Aorta (tissue), 5 donors: ENCODE data around the gene CLIC6. TPM values are rescaled to one million over a fixed set of nuclear protein-coding genes. Genes with fewer than 3 reads are reported as not detected.

Source experiments
- ATAC-seq: fragments of 200-7000 bp; cut with Tn5 transposase; one replicate; pipeline ENCODE4 v1.9.1; 2022; ENCODE audit warnings: moderate library complexity; ENCODE audit not compliant: low FRiP score
- DNase-seq, 2 donors: peaks; one replicate each; pipeline ENCODE4 v3.0.0-alpha.2; 2020
- H3K27ac ChIP-seq, 2 donors: one replicate each; pipeline ENCODE4 v1.5.1; 2013; ENCODE audit warnings: low read length in 2 of 2, mild to moderate bottlenecking in 2 of 2, moderate library complexity in 2 of 2, control low read depth in 1 of 2, inconsistent platforms in 1 of 2, low read depth in 1 of 2
- H3K27me3 ChIP-seq, 2 donors: one replicate each; pipeline ENCODE4 v1.6.1; 2013; ENCODE audit warnings: control low read depth in 1 of 2, low read length in 1 of 2, mild to moderate bottlenecking in 1 of 2, moderate library complexity in 1 of 2; ENCODE audit not compliant: insufficient read depth in 2 of 2, control insufficient read depth in 1 of 2
- H3K36me3 ChIP-seq, 2 donors: one replicate each; pipeline ENCODE4 v1.6.1; 2013; ENCODE audit warnings: control low read depth in 1 of 2, low read length in 1 of 2, mild to moderate bottlenecking in 1 of 2; ENCODE audit not compliant: insufficient read depth in 2 of 2, control insufficient read depth in 1 of 2
- H3K4me1 ChIP-seq, 2 donors: one replicate each; pipeline ENCODE4 v1.6.1; 2013; ENCODE audit warnings: low read length in 2 of 2, control low read depth in 1 of 2, mild to moderate bottlenecking in 1 of 2, moderate library complexity in 1 of 2; ENCODE audit not compliant: insufficient read depth in 2 of 2, control insufficient read depth in 1 of 2
- H3K4me3 ChIP-seq, 2 donors: one replicate each; pipeline ENCODE4 v1.5.1; 2013; ENCODE audit warnings: low read length in 2 of 2, control low read depth in 1 of 2, mild to moderate bottlenecking in 1 of 2
- H3K9me3 ChIP-seq: one replicate; pipeline ENCODE4 v1.6.1; 2013; ENCODE audit warnings: mild to moderate bottlenecking, low read length; ENCODE audit not compliant: control insufficient read depth
- WGBS, 2 donors: extraction: QIAGEN DNeasy Blood & Tissue Kit; methylation state at CpG; one replicate each; pipeline ENCODE4 v1.1.7; 2013; 5-methylcytosine and 5-hydroxymethylcytosine counted together
- intact Hi-C, 2 donors: fragments of 100-400 bp; cut with DNase I; formaldehyde crosslinking; loops; one replicate each; pipeline versions ENCODE4 v1.14.2 to v1.15.0; 2022
- polyA plus RNA-seq, 2 donors: library from polyadenylated mRNA; stranded (reverse); fragments of 200-250 nt; gene quantifications; one replicate each; pipeline ENCODE4 v1.2.3, GENCODE V29; 2013
- total RNA-seq, 2 donors: library from RNA; stranded (reverse); fragmentation: NEBNext Ultra II Directional; extraction: Animal tissue kit (Norgen Biotek cat#: 25700); gene quantifications; one replicate each; pipeline ENCODE4 v1.2.1, GENCODE V29; 2021
- donor health status: healthy with polysubstance abuse.
- donor health status: Bipolar disorder and iron deficiency.
- donor health status: DM: no; HTN: no; CAD: no.
- donor health status: DM: no; HTN: no; CAD: no.
- donor health status: DM: yes; HTN: yes; CAD: no.

The CLIC6 gene
- total and polyA plus RNA-seq, 4 donors, result 1.4 to 7.7 (median 2.6) TPM

DNA sequence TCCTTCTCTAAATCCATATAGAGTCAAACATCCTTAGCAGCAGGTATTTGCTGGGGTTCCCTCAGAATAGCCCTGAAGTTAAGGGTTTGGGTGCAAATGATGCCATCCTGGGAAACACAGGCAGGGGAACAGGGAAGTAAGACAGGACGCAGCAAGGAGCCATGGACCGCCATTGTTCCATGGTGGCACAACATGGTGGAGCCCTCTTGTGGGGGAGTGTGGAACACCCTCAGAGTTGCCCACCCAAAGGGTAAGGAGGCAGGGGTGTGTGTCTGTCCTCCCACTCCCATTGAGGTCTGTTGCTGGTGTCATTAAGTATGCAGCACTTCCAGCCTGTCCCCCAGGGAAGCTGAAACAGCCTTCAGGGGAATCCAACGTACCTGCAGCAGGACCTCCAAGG is 33.5 kb upstream of the CLIC6 start:
- Histone ChIP-seq H3K27ac (no peak overlapping the region), H3K4me3 (no peak overlapping the region), H3K4me1 (no peaks in the 10 kb centered on the region), H3K9me3 (no peaks in the 10 kb centered on the region), H3K27me3 (peaks cover 0 to 2% of the 10 kb centered on the region in 2 donors), H3K36me3 (no peaks in the 10 kb centered on the region)
- DNase-seq (no peak), ATAC-seq (no peak)
- intact Hi-C loops, result no loop called here
- 71% methylated on average over 3 of the region's 3 CpGs for WGBS, 2 donors

DNA sequence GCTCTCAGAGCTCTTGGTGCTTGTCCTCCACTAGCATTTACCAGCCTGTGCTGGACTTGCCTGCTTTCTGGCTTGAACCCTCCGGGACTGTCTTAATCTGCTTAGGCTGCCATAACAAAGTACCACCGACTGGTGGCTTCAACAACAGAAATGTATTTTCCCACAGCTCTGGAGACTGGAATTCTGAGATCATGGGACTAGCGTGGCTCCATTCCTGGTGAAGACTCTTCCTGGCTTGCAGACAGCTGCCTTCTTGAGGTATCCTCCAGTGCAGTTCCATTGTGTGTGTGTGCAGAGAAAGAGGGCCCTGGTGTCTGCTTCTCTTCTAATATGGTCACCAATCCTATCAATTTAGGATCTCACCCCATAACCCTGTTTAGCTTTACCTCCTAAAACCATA is 31.8 kb upstream of the CLIC6 start:
- Histone ChIP-seq H3K4me3 (no peak overlapping the region), H3K27me3 (no peaks in the 10 kb centered on the region), H3K4me1 (no peaks in the 10 kb centered on the region), H3K27ac (no peak overlapping the region), H3K36me3 (no peaks in the 10 kb centered on the region), H3K9me3 (no peaks in the 10 kb centered on the region)
- intact Hi-C loops, result no loop called here
- ATAC-seq (no peak), DNase-seq (no peak)
- WGBS, 2 donors, result 47 to 48% methylated on average over 3 of the region's 3 CpGs

DNA sequence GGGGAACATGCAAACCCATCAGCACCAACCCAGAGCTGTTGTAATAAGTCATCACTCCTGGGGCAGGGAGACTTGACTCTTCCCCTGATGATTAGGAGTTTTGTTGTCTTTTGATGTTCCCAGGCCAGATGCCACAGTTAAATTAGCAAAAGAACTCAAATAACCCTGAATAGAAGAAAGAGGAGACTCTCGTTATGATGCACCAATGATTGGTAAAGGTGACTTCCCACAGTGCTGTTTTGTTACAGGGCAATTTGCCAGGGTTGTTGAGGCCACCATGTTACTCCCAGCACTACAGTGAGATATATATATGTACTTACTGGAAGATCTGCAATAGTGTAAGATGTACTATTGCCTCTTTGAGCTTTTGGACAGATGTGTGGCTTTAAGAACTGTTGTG is 29.5 kb upstream of the CLIC6 start:
- H3K27ac ChIP-seq, result no peak overlapping the region
- no peaks in the 10 kb centered on the region for H3K36me3 ChIP-seq
- no peak overlapping the region for H3K4me3 ChIP-seq
- H3K9me3 ChIP-seq, result no peaks in the 10 kb centered on the region
- DNase-seq (no peak), ATAC-seq (no peak)
- intact Hi-C loops, result no loop called here
- WGBS, 2 donors, result 81 to 95% methylated on average over 1 of the region's 1 CpG
- H3K4me1 ChIP-seq, result no peaks in the 10 kb centered on the region
- H3K27me3 ChIP-seq, result no peaks in the 10 kb centered on the region

DNA sequence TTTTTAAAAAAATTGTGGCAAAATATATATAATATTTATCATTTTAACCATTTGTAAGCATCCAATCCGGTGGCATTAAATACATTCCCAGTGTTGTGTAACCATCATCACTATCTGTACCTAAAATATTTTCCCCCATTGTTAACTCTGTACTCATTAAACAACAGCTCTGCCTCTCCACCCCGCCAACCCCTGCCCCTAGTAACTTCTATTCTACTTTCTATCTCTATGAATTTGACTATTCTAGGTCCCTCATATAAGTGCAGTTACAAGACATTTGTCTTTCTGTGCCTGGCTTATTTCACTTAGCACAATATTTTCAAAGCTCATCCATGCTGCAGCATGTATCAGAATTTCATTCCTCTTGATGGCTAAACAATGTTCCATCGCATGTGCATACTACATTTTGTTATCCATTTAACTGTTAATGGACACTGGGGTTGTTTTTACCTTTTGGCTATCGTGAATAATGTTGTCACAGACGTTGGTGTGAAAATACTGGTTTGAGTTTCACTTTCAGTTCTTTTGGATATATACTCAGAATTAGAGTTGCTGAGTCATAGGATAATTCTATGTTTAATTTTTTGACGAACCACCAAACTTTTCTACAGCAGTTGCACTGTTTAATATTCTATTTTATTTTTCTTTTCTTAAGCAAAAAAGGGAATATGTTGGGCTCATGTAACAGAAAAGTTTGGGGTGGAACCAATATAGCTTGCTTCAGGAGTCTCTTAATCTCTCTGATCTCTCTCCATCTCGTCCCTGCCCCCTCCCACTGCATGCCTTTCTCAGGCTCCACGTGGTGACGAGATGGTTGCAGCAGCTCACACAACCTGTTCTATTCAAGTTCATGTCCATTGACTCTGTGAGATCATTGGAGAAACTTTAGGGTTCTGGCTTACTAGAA is 28.7 kb upstream of the CLIC6 start:
- WGBS, 2 donors, result 47 to 50% methylated on average over 9 of the region's 9 CpGs
- intact Hi-C loops, result no loop called here

DNA sequence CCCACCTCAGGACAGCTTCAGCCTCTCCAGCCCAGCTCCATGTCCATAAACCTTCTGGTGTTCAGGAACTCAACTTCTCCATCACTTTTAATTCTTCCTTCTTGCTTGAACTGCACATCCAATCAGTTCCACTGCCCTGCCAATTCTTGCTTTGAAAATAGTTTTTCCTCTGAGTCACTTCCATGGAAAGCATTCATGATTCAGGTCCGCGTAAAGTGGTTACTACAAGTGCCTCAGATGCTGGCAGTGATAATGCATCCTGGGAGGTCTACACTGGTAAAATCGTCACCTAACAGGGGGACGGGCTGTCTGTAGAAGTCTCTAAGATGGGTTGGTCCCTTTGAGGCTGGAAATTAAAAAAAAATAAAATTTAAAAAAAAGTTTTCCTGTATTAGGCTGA is 27.9 kb upstream of the CLIC6 start:
- ATAC-seq, result no peak

More for the DNA sequence above, 28.7 kb upstream of the CLIC6 start:
- Histone ChIP-seq H3K27ac (no peak overlapping the region), H3K36me3 (no peaks in the 10 kb centered on the region), H3K4me1 (no peaks in the 10 kb centered on the region), H3K4me3 (no peak overlapping the region), H3K9me3 (no peaks in the 10 kb centered on the region), H3K27me3 (no peaks in the 10 kb centered on the region)
- ATAC-seq, result no peak
- DNase-seq, result no peak

DNA sequence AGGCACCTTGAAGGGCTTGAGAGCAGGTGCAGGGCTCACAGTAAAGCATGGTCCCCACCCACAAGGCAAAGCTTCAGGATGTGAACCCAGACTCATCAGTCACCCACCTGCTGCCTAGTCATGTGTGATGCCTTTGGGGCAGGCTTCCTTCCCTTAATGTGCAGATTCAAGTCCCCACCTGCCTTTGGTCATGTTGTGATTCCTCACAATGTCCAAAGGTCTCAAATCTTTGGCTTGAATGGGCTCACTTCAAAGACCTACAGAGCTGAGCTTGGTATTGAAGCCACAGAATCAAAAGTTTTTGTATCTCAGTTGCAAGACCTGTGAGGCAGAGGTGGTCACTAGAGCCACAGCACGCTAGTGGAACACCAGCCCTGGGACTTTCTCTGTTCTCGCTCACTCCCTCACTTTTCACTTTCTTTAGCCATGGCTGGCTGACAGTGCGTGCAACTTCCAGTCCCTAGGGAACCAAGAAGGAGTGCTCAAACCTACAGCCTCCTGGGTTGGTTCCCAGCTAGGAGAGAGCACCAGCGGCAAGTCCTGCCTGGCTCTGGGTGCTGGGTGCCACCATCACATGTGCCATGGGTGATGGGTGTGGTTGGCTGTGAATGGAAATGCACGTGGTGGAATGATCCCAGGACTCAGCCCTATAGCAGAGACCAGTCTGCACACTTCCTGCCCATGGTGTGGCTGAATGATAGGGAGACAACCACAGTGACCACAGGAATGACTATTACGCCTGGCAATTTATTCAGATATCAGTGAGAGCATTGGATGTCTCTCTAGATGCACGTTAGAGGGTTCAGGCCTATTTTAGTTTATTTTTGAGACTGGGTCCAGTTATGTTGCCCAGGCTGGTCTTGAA is 26.4 kb upstream of the CLIC6 start:
- Histone ChIP-seq H3K27me3 (no peaks in the 10 kb centered on the region), H3K4me1 (no peaks in the 10 kb centered on the region)
- intact Hi-C loops, result no loop called here

More for the DNA sequence above, 27.9 kb upstream of the CLIC6 start:
- H3K36me3 ChIP-seq, result no peaks in the 10 kb centered on the region
- H3K4me3 ChIP-seq, result no peak overlapping the region
- 11 to 17% methylated on average over 4 of the region's 4 CpGs for WGBS, 2 donors
- H3K9me3 ChIP-seq, result no peaks in the 10 kb centered on the region
- intact Hi-C loops, result no loop called here
- no peaks in the 10 kb centered on the region for H3K4me1 ChIP-seq
- no peak for DNase-seq
- H3K27me3 ChIP-seq, result no peaks in the 10 kb centered on the region
- H3K27ac ChIP-seq, result no peak overlapping the region

DNA sequence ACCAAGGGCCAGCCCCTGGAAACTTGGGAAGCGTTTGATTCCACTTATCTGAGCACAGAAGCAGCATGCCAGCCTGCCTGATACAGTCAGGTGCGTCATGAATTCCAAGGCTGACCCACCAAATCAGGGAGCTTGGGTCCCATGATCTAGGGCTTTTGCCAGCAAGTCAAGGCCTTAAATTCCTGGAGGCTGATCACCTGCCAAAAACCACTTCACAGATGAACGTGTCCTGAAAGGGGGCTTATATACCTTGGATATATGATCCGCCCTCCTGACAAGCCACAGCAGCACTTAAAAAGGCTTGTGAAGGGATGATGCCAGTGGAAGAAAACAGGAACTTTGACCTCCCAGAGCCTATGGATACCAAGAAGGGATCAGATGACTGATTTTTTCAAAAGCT is 24.0 kb upstream of the CLIC6 start:
- H3K36me3 ChIP-seq, result no peaks in the 10 kb centered on the region
- H3K9me3 ChIP-seq, result no peaks in the 10 kb centered on the region
- H3K27me3 ChIP-seq, result no peaks in the 10 kb centered on the region
- H3K27ac ChIP-seq, result no peak overlapping the region
- ATAC-seq (no peak), DNase-seq (no peak)
- intact Hi-C loops, result no loop called here
- H3K4me1 ChIP-seq, result no peaks in the 10 kb centered on the region
- H3K4me3 ChIP-seq, result no peak overlapping the region
- 56 to 62% methylated on average over 4 of the region's 4 CpGs for WGBS, 2 donors

More for the DNA sequence above, 26.4 kb upstream of the CLIC6 start:
- Histone ChIP-seq H3K36me3 (no peaks in the 10 kb centered on the region), H3K27ac (no peak overlapping the region), H3K4me3 (no peak overlapping the region), H3K9me3 (no peaks in the 10 kb centered on the region)
- DNase-seq (no peak), ATAC-seq (no peak)
- 74 to 85% methylated on average over 7 of the region's 7 CpGs for WGBS, 2 donors

DNA sequence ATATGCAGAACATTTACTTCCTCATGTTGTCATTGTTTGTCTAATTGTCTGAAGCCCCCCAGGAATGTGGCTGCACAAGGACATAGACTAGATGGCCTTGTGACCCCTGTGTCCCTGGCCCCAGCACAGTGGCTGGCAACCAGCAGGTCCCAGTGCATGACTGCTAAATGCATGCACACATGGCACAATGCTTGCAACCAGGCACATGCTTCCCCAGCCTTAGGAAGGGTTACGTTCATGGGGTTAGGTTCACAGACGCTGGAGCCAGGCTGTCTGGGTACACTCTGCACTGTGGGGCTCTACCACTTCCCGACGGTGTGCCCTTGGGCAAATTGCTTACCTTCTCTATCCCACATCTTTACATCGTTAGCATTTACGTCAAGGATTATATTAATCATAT is 21.2 kb upstream of the CLIC6 start:
- DNase-seq, result no peak
- WGBS, 2 donors, result 23 to 34% methylated on average over 6 of the region's 6 CpGs

More for the DNA sequence above, 21.2 kb upstream of the CLIC6 start:
- H3K4me3 ChIP-seq, result no peak overlapping the region
- H3K9me3 ChIP-seq, result peaks cover 3% of the 10 kb centered on the region
- H3K27me3 ChIP-seq, result no peaks in the 10 kb centered on the region
- intact Hi-C loops, result no loop called here
- ATAC-seq, result no peak
- no peak overlapping the region for H3K27ac ChIP-seq
- H3K36me3 ChIP-seq, result no peaks in the 10 kb centered on the region
- H3K4me1 ChIP-seq, result no peaks in the 10 kb centered on the region
